SIG-M5 (cell line): Measurements from ENCODE around the gene NCAPD2.

ENCODE experiments used
- DNase-seq: peaks from one replicate; lab custom pipeline; 2025; lab: John Stamatoyannopoulos, UW

Gene NCAPD2, protein sequence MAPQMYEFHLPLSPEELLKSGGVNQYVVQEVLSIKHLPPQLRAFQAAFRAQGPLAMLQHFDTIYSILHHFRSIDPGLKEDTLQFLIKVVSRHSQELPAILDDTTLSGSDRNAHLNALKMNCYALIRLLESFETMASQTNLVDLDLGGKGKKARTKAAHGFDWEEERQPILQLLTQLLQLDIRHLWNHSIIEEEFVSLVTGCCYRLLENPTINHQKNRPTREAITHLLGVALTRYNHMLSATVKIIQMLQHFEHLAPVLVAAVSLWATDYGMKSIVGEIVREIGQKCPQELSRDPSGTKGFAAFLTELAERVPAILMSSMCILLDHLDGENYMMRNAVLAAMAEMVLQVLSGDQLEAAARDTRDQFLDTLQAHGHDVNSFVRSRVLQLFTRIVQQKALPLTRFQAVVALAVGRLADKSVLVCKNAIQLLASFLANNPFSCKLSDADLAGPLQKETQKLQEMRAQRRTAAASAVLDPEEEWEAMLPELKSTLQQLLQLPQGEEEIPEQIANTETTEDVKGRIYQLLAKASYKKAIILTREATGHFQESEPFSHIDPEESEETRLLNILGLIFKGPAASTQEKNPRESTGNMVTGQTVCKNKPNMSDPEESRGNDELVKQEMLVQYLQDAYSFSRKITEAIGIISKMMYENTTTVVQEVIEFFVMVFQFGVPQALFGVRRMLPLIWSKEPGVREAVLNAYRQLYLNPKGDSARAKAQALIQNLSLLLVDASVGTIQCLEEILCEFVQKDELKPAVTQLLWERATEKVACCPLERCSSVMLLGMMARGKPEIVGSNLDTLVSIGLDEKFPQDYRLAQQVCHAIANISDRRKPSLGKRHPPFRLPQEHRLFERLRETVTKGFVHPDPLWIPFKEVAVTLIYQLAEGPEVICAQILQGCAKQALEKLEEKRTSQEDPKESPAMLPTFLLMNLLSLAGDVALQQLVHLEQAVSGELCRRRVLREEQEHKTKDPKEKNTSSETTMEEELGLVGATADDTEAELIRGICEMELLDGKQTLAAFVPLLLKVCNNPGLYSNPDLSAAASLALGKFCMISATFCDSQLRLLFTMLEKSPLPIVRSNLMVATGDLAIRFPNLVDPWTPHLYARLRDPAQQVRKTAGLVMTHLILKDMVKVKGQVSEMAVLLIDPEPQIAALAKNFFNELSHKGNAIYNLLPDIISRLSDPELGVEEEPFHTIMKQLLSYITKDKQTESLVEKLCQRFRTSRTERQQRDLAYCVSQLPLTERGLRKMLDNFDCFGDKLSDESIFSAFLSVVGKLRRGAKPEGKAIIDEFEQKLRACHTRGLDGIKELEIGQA (N-terminal part only)

DNA sequence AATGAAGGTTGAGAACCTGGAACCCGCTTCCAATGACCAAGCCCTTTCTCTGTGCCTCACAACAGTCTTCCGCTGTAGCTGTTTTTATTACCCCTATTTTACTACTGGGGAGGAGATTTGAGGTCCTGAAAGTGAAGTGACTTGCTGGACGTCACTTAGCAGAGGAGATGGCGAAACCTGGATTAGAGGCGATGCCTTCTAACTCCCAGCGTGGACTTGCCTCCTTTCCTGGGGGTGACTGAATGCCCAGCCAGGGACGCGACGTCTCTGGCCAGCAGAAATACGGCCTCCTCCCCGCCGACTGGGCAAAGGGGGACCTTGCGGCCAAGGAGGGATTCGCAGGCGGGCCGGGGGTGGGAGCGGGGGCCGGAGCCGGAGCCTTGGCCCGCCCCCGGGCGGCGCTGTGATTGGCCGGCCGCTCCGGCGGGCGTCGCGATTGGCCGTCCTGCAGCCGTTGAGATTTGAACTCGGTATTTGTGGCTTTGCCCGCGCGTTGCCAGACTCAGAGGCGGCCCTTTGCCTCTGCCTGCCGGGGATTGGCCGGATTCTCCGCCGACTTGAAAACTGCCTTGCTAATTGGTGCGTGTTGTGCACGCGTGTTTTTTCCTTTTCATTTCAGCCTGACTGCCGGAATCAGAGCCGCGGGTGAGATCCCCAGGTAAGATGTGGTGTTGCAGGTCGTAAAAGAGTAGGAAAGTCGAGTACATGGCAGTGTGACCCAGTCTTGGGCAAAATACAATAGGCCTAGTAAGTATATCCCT, at the start of gene NCAPD2:
Gene NCAPD2 (plus strand): TSS at position 606 of the 761 bp plus-strand sequence. CDS start 997 bp downstream, outside the sequence.
- DNase-seq: peak; percentile 87

GRCh38 chr12:6444704-6445688, 48.9 kb upstream of the NCAPD2 start, which contains the start of gene CD27:
TSS of gene CD27 (plus strand) at chr12:6444955. CDS start at chr12:6445096, 141 bp downstream.
- DNase-seq: no peak

GRCh38 chr12:6450091-6450868, 43.6 kb upstream of the NCAPD2 start:
- DNase-seq: no peak

DNA sequence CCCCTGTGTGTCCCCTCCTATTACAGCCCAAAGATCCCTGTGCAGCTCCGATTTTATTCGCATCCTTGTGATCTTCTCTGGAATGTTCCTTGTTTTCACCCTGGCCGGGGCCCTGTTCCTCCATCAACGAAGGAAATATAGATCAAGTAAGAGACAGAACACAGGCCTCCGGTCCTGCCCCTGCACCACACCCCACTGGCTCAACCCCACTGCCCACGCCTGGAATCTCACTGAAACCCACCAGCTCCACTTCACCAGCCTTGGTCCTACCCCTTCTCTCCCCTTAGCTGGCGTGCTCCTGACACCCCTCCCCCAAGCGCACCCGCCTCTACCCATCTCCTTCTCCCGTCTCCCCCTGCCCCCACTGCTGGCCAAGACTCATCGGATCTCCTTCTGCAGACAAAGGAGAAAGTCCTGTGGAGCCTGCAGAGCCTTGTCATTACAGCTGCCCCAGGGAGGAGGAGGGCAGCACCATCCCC, 43.0 kb upstream of the NCAPD2 start:
- no peak for DNase-seq

DNA sequence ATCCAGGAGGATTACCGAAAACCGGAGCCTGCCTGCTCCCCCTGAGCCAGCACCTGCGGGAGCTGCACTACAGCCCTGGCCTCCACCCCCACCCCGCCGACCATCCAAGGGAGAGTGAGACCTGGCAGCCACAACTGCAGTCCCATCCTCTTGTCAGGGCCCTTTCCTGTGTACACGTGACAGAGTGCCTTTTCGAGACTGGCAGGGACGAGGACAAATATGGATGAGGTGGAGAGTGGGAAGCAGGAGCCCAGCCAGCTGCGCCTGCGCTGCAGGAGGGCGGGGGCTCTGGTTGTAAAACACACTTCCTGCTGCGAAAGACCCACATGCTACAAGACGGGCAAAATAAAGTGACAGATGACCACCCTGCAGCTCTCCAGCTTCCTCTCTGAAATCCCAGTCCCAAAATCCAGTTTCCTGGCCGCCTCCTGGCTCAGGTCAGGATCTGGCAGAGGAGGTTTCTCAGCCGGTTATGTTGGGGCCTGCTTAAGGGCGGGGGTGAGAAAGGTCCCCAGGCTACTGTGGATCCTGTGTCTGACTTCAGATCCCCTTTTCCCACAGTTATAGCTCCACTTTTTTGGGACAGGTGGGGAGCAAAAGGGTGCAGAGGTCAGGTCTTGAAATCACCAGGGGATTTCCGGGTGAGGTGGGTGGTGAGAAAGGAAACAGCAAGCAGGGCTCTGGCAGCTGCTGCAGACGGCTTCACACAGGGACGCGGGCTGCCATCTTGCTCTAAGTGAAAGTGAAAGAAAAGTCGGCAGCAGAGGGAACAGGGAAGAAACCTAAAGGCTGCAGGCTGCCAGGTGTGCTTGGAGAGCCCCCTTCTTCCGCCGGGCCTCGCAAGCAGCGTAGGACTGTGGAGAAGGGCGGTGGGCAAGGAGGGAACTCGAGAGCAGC, 42.3 kb upstream of the NCAPD2 start, which contains the start of gene TAPBPL:
Gene TAPBPL (plus strand): TSS at position 695 of the 897 bp plus-strand sequence. CDS start 207 bp downstream, outside the sequence.
- DNase-seq: no peak

DNA sequence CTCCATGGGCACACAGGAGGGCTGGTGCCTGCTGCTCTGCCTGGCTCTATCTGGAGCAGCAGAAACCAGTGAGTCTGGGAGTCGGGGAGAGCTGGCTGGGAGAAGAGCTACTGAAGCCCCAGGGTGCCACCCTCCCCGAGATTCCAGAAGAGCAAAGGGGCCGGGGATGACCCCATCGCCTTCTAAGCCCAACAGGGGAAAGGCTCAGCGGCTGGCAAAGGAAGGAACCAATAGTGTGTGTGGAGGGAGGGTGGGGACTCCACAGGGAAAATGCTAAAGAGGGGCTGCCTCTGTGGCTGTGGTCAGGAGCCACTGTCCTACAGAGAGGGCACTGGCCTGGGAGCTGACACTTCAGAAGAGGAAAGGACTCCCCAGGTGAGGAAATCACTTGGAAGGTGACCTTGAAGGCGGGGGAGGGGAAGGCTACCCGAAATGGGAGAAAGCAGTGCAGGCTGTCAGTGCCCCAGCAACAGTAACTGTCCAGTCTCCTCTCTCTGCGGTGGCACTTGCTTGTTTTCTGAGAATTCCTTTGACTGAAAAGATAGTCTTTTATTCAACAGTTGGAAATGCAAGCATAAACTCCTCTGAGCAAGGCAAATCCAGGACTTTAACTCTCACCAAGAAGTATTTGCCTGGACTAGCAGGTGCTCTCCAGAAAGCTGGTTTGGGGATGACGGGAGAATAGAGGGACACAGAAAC, 41.5 kb upstream of the NCAPD2 start:
- DNase-seq: no peak

GRCh38 chr12:6452944-6453630, 40.8 kb upstream of the NCAPD2 start:
- DNase-seq: no peak

GRCh38 chr12:6457220-6457945, 36.5 kb upstream of the NCAPD2 start:
- DNase-seq: no peak

GRCh38 chr12:6458281-6459003, 35.5 kb upstream of the NCAPD2 start:
- DNase-seq: no peak

DNA sequence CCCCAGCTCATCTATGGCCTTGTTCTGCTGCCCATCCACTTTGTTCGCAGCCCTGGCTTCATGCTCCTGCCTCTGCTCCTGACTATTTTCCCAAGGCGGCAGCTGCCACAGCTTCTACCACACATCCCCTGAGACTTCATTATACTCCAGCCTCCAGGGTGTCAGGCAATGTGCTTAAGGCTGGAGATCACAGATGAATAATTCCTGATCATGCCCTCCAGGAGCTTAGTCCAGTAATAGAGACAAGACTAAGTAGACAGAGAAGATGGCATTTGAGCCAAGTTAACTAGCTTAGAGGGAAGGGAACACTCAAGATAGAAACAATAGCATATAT, 34.9 kb upstream of the NCAPD2 start:
- DNase-seq: no peak

DNA sequence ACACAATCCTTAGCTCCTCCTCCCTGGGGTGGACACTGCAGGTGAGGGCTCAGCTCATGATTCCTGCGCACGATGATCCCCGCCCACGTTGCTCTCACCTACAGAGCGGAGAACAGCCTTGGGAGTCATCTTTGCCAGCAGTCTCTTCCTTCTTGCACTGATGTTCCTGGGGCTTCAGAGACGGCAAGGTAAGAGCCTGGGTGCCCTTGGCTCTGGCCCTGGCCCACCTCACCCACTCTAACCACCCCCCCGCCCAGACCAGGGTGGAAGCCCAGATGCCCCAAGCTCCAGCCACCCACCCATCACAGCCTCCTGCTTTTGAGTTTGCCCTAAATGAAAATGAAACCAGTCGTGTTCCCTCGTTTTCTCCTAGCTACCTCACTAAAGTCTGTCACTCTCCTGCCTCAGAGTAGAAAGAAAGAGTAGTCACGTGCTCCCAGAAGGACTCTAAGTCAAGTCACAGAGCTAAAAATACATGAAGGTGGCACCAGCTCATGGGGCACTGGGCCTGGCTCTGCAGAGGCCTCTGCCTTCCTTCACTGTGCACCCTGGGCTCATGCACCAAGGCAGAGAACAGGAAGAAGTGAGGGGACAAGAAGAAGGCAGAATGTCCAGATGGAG, 33.0 kb upstream of the NCAPD2 start:
- DNase-seq: no peak

GRCh38 chr12:6461401-6462233, 32.3 kb upstream of the NCAPD2 start:
- DNase-seq: peak; percentile 98

- DNase-seq: no peak
Observed at GRCh38 chr12:6462234-6462995, 31.5 kb upstream of the NCAPD2 start.
